BLaER1 treated with 17β-estradiol and CSF1 and Interleukin-3, amounts not matched to agents 10 nM and 100 nM (cell line): ENCODE measurements around the gene DSC3.
"Not testable (repeated sequence)": the region's sequence is repeated elsewhere in the genome, so short reads cannot be mapped to it uniquely, and the experiment has no call there.

ENCODE experiments used
- H3K27ac ChIP-seq, 11 experiments: shearing (Covaris generic); formaldehyde crosslinking; 2 replicates each; pipeline ENCODE4 v1.8.1; 2022
- H3K27me3 ChIP-seq, 11 experiments: shearing (Covaris generic); formaldehyde crosslinking; 2 replicates each; pipeline ENCODE4 v1.8.1; 2022
- H3K36me3 ChIP-seq, 11 experiments: shearing (Covaris generic); formaldehyde crosslinking; 2 replicates each; pipeline ENCODE4 v1.8.1; 2022
- H3K4me1 ChIP-seq, 10 experiments: shearing (Covaris generic); formaldehyde crosslinking; 2 replicates each; pipeline ENCODE4 v1.8.1; 2022
- H3K4me2 ChIP-seq, 11 experiments: shearing (Covaris generic); formaldehyde crosslinking; 2 replicates each; pipeline ENCODE4 v1.8.1; 2022
- H3K4me3 ChIP-seq, 10 experiments: shearing (Covaris generic); formaldehyde crosslinking; 2 replicates each; pipeline ENCODE4 v1.8.1; 2022
- H3K9ac ChIP-seq, 11 experiments: shearing (Covaris generic); formaldehyde crosslinking; 2 replicates each; pipeline ENCODE4 v1.8.1; 2022
- H3K9me3 ChIP-seq, 11 experiments: shearing (Covaris generic); formaldehyde crosslinking; replicated peaks in 1 of 11; 2 replicates each; pipeline ENCODE4 v1.8.1; 2022
- H4K20me1 ChIP-seq, 11 experiments: shearing (Covaris generic); formaldehyde crosslinking; 2 replicates each; pipeline ENCODE4 v1.8.1; 2022
- Cebpa-rat ChIP-seq, 11 experiments: shearing (Covaris generic); IDR thresholded peaks; 2 replicates each; pipeline ENCODE4 v1.8.1; 2022

Gene DSC3

GRCh38 chr18:30989141-30989540 is 53.4 kb downstream of the DSC3 start:
- no peak overlapping the region for H3K4me3 ChIP-seq
- H4K20me1 ChIP-seq, result no peaks in the 10 kb centered on the region
- no peaks in the 10 kb centered on the region for H3K9me3 ChIP-seq
- TF ChIP-seq Cebpa-rat (IDR thresholded peaks at IDR 0.05), result no peak
- H3K27me3 ChIP-seq, result no peaks in the 10 kb centered on the region; a peak in 1 of 22 replicates
- no peak overlapping the region for H3K4me2 ChIP-seq
- no peak overlapping the region for H3K27ac ChIP-seq
- H3K36me3 ChIP-seq, result no peaks in the 10 kb centered on the region
- no peak overlapping the region for H3K9ac ChIP-seq
- peaks cover 0 to 18% (median 0%) of the 10 kb centered on the region in 10 experiments; a peak in 6 of 20 replicates for H3K4me1 ChIP-seq

- no peak overlapping the region for H3K4me2 ChIP-seq
- TF ChIP-seq Cebpa-rat (IDR thresholded peaks at IDR 0.05), result no peak
- no peaks in the 10 kb centered on the region for H3K36me3 ChIP-seq
- H3K4me1 ChIP-seq, result peaks cover 0 to 18% (median 0%) of the 10 kb centered on the region in 10 experiments; a peak in 6 of 20 replicates
- no peaks in the 10 kb centered on the region; a peak in 1 of 22 replicates for H3K27me3 ChIP-seq
- no peak overlapping the region for H3K4me3 ChIP-seq
- H4K20me1 ChIP-seq, result no peaks in the 10 kb centered on the region
- no peaks in the 10 kb centered on the region for H3K9me3 ChIP-seq
- H3K27ac ChIP-seq, result no peak overlapping the region
- no peak overlapping the region for H3K9ac ChIP-seq
Observed at GRCh38 chr18:30988440-30988839, 54.1 kb downstream of the DSC3 start.

GRCh38 chr18:30987467-30988241 is 54.9 kb downstream of the DSC3 start:
- no peaks in the 10 kb centered on the region for H4K20me1 ChIP-seq
- no peak overlapping the region for H3K27ac ChIP-seq
- no peaks in the 10 kb centered on the region for H3K9me3 ChIP-seq
- no peak for TF ChIP-seq Cebpa-rat (IDR thresholded peaks at IDR 0.05)
- no peak overlapping the region for H3K9ac ChIP-seq
- H3K36me3 ChIP-seq, result no peaks in the 10 kb centered on the region
- H3K4me2 ChIP-seq, result peak overlapping the region in 3 of 11 experiments; percentile 50 to 68 (median 57); a peak in 5 of 22 replicates
- H3K4me3 ChIP-seq, result no peak overlapping the region
- peaks cover 0 to 18% (median 0%) of the 10 kb centered on the region in 10 experiments; a peak in 6 of 20 replicates for H3K4me1 ChIP-seq
- no peaks in the 10 kb centered on the region; a peak in 1 of 22 replicates for H3K27me3 ChIP-seq

- Histone ChIP-seq H3K9me3 (no peaks in the 10 kb centered on the region), H3K36me3 (no peaks in the 10 kb centered on the region), H4K20me1 (no peaks in the 10 kb centered on the region), H3K4me1 (peaks cover 0 to 18% (median 0%) of the 10 kb centered on the region in 10 experiments; a peak in 6 of 20 replicates), H3K27me3 (no peaks in the 10 kb centered on the region; a peak in 1 of 22 replicates), H3K9ac (no peak overlapping the region), H3K4me2 (no peak overlapping the region), H3K4me3 (no peak overlapping the region), H3K27ac (no peak overlapping the region)
- TF ChIP-seq Cebpa-rat (IDR thresholded peaks at IDR 0.05), result no peak
Observed at GRCh38 chr18:30985753-30986152, 56.8 kb downstream of the DSC3 start.

GRCh38 chr18:30982285-30982992 is 60.1 kb downstream of the DSC3 start:
- no peaks in the 10 kb centered on the region for H4K20me1 ChIP-seq
- no peak overlapping the region for H3K4me2 ChIP-seq
- no peaks in the 10 kb centered on the region for H3K27me3 ChIP-seq
- TF ChIP-seq Cebpa-rat (IDR thresholded peaks at IDR 0.05), result no peak
- H3K9ac ChIP-seq, result no peak overlapping the region
- no peaks in the 10 kb centered on the region for H3K36me3 ChIP-seq
- H3K27ac ChIP-seq, result no peak overlapping the region
- H3K4me3 ChIP-seq, result no peak overlapping the region
- H3K9me3 ChIP-seq, result no peaks in the 10 kb centered on the region
- H3K4me1 ChIP-seq, result peaks cover 0 to 10% (median 0%) of the 10 kb centered on the region in 10 experiments; a peak in 6 of 20 replicates

GRCh38 chr18:30978091-30978490 is 64.5 kb downstream of the DSC3 start:
- not testable (repeated sequence) for H3K27ac ChIP-seq, H3K4me2 ChIP-seq, H4K20me1 ChIP-seq, H3K36me3 ChIP-seq, H3K4me3 ChIP-seq, H3K9ac ChIP-seq, H3K9me3 ChIP-seq, H3K27me3 ChIP-seq, H3K4me1 ChIP-seq

GRCh38 chr18:30971338-30971956 is 71.1 kb downstream of the DSC3 start:
- Histone ChIP-seq H3K27ac (no peak overlapping the region), H3K4me1 (no peaks in the 10 kb centered on the region), H3K27me3 (no peaks in the 10 kb centered on the region), H3K4me3 (no peak overlapping the region), H3K9me3 (no peaks in the 10 kb centered on the region), H4K20me1 (no peaks in the 10 kb centered on the region), H3K9ac (no peak overlapping the region), H3K4me2 (no peak overlapping the region), H3K36me3 (no peaks in the 10 kb centered on the region)
- TF ChIP-seq Cebpa-rat (IDR thresholded peaks at IDR 0.05), result no peak

- no peak overlapping the region for H3K9ac ChIP-seq
- peak in 4 of 11 experiments; percentile 9 to 49 (median 22); a peak in 2 of 22 replicates for TF ChIP-seq Cebpa-rat (IDR thresholded peaks at IDR 0.05)
- no peaks in the 10 kb centered on the region for H3K9me3 ChIP-seq
- H3K27ac ChIP-seq, result no peak overlapping the region
- H3K27me3 ChIP-seq, result no peaks in the 10 kb centered on the region
- H4K20me1 ChIP-seq, result no peaks in the 10 kb centered on the region
- no peaks in the 10 kb centered on the region for H3K4me1 ChIP-seq
- no peak overlapping the region for H3K4me2 ChIP-seq
- no peak overlapping the region for H3K4me3 ChIP-seq
- H3K36me3 ChIP-seq, result no peaks in the 10 kb centered on the region
Observed at GRCh38 chr18:30970196-30970816, 72.2 kb downstream of the DSC3 start.

GRCh38 chr18:30969670-30970170 is 72.8 kb downstream of the DSC3 start:
- Histone ChIP-seq H3K27ac (no peak overlapping the region), H3K4me2 (no peak overlapping the region), H3K4me1 (no peaks in the 10 kb centered on the region), H3K9ac (no peak overlapping the region), H3K36me3 (no peaks in the 10 kb centered on the region), H3K4me3 (no peak overlapping the region), H4K20me1 (no peaks in the 10 kb centered on the region), H3K9me3 (no peaks in the 10 kb centered on the region), H3K27me3 (no peaks in the 10 kb centered on the region)
- TF ChIP-seq Cebpa-rat (IDR thresholded peaks at IDR 0.05), result no peak
